HG02981 (cell line): Measurements from ENCODE around the gene GREM2.

Source experiments
- ATAC-seq: cut with Tn5 transposase; IDR thresholded peaks from one replicate; pipeline ENCODE4 v1.9.1; 2021; ENCODE audit warnings: mild to moderate bottlenecking, moderate library complexity; ENCODE audit not compliant: unreplicated experiment

GREM2 gene

DNA sequence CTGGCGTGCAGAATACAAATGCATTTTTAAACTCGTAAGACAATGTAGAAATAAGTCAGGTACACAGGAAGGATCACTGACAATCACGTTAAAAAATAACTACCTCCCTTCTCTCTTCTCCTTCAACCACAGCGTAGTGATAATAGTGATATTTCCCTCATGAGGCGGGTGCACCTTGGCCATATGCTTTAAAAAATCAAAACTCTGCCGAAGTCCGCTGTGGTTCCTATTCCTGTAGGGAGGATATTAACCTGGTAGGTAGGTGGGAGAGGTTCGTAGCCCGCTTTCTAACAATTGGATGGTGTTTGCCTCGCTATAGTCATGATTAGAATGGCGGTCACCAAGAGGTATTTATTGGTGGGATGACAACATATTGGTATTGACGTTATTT lies 732 bp downstream of the GREM2 start:
- no peak for ATAC-seq

DNA sequence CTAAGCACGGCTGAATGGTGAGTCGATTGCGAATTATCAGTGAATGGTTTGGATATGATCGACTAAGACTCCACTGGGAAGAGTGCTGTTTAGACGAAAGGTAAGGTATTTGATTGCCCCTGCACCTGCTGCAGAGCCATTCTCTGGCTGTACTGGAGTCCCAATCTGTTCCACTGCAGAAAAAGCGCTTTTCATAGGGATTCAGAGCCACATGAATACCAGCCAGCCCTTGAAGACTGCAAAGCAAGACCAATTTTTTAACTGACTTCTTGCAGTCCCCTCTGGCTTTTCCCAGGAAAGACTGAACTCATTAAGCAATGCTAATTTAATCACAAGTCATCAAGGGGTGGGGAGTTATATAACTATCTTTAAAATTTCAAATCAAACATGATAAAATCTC lies 1.3 kb downstream of the GREM2 start:
- no peak for ATAC-seq

DNA sequence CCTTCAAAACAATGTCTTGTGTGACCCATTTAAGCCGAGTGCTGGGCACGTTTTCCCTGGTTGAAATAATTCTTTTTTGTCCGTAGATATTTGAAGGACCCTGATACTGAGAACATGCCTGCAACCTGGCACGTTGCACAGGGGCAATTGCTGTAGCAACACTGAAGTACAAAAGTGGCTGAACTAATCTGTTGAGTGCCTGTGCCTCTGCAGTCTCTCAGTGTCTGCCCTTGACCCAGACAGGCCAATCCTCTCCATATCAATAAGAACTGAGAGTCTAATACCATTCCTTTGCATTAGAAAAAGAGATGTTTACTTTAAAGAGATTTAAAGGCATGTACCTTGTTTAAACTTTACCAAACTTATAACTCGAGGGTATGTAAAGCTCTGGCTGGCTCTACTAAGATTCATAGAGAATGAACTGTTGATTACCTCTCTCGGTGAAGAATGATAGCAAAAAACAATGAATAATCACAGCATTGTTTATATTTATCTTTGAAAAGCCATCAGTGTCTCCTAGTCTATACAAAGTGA lies 2.4 kb downstream of the GREM2 start:
- ATAC-seq: no peak

DNA sequence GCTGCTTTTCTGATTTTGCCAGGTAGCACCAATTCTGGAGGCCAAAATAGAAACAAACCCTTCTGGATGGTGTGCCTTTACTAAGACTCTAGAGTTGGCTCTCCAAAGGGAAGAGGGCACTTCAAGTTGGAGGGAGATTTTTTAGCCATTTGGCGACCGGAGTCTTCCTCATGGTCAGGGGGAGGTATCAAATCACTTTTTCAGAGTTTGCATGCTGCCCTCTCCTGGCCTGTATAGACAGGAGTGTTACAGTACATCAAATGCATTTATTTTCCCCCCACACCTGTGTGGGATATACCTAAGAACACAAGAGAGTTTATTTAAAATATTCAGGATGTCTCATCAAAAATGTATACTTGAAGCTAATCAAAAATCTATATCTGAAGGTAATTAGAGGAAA lies 3.2 kb downstream of the GREM2 start:
- no peak for ATAC-seq

DNA sequence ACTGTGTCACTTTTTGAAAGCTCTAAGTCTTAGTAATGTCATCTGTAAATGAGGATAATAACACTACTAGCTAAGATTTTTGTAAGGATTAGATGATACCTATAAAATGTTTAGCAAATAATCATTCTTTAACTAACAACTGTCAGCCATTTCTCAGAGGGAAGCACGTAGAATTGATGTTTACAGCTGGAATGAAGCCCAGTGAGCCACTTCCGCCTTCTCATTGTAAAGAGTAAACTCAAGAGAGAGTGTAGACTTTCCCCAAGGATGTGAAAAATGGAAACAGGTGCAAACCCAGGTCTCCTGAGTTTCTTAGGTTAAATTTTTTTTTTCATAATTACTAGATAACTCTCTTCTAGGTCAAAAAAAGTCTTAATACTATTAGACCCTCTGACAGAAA lies 4.9 kb downstream of the GREM2 start:
- no peak for ATAC-seq

GRCh38 chr1:240602189-240602588 lies 9.8 kb downstream of the GREM2 start:
- ATAC-seq: no peak

DNA sequence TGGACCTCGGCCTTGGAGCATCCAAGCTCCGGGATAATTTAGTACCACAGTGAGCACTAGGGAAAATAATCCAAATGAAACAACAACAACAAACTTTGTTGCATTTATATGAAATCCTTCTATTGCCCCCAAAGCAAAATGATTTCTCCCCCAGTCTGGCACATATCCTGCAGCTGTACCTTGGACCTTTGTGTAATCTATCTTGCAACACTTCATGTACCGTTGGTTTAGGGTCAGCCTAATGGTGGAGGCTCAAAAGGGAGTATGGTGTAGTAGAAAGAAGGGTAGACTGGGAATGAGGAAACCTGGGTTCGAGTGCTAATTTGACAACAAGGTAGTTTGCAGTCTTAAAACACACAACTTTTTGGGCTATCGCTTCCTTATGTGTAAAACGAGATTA lies 12.1 kb downstream of the GREM2 start:
- no peak for ATAC-seq

DNA sequence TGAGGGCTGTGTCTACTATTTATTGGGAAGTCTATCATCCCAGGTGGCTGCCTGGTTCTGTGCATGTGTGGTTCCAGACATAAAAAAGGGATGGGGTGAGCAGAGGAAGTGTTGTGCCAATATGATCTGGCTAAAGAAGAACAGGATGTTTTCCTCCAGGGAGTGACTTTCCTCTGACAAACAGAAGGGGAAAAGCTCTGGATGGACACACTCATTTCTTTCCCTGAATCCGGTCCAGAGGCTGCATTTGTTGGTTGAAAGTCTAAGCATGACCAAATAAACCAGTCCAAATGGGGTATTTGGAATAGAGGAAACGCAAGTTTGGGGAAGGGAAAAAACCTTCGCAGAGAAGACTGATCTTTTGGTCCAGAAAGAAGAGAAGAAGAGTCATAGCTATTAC lies 12.7 kb downstream of the GREM2 start:
- ATAC-seq: no peak

GRCh38 chr1:240598216-240599001 lies 13.5 kb downstream of the GREM2 start:
- no peak for ATAC-seq

- ATAC-seq: no peak
These were observed 14.7 kb downstream of the GREM2 start for GRCh38 chr1:240597153-240597745.

GRCh38 chr1:240595476-240595875 lies 16.5 kb downstream of the GREM2 start:
- no peak for ATAC-seq

DNA sequence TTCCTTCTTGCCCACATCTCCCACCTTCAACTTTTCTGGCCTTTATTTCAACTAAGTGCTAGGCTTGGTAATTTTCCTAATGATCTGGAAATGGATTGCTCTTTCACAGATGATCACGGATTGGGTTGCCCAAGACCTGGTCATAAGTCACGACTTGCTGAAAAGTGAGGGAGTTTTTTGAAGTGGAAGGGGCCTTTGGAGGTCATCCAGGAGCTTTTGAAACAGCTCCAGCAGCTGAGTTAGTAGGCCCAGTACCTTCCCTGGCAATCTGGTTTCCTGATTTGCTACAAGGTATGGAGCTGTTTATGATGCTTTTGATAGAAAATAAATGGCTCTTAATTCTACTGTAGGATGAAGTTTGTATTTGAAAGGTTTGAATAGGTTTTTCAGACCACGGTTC lies 20.4 kb downstream of the GREM2 start:
- ATAC-seq: no peak

DNA sequence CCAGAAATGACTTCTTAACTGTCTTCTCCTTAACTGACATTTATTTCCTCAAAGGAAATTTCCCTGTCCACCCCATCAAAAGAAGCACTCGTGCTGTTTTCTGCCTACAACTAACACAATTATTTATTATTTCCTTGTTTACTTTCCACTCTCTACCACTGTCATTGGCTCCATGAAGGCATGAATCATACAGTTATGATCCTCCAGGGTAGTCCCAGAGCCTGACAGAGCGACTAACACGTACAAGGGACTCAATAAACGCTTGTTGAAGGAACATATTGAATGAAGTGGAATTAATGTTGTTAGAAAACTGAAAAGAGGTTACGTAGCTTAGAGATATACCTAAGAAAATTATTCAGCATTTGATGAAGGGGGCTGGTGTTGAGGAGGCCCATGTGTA lies 20.9 kb downstream of the GREM2 start:
- no peak for ATAC-seq

- no peak for ATAC-seq
These were observed 22.3 kb downstream of the GREM2 start for GRCh38 chr1:240589585-240590110.

DNA sequence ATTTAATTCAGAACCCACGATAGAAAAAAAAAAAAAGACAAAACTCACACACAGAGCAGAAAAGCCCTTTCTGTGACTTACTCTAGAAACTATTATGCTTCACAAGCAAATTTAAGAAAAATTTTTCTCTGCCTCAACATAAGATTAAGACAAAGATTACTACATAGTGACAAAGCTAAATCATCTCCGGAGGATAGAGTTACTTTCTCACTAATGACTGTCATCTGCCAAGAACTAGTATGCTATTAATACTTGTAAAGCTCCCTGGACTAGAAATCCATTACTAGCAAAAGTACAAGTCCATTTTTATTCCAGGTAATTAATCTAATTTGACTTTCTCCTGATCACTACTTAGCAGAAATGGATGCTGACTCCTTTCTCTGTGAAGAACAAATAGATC lies 25.9 kb downstream of the GREM2 start:
- ATAC-seq: no peak

DNA sequence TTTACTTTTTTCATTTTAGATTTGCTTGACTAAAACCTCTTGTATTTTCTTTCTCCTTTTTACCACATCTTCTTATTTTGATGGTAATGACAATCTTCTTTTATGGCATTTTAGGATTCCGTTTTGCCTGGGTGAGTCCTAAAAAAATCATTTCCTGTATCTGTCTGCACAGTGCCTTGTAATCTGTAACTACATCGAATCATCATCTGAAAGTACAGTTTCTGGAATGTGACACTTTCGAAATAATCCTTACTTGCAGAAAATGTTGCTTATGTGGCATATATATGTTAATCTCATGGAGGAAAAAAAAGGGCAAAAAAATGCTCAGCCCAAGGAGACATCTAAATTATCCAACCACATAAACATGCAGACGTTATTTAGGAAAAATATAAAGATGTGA lies 29.0 kb downstream of the GREM2 start:
- no peak for ATAC-seq

GRCh38 chr1:240579511-240579910 lies 32.4 kb downstream of the GREM2 start:
- ATAC-seq: no peak

GRCh38 chr1:240577095-240577494 lies 34.9 kb downstream of the GREM2 start:
- no peak for ATAC-seq

DNA sequence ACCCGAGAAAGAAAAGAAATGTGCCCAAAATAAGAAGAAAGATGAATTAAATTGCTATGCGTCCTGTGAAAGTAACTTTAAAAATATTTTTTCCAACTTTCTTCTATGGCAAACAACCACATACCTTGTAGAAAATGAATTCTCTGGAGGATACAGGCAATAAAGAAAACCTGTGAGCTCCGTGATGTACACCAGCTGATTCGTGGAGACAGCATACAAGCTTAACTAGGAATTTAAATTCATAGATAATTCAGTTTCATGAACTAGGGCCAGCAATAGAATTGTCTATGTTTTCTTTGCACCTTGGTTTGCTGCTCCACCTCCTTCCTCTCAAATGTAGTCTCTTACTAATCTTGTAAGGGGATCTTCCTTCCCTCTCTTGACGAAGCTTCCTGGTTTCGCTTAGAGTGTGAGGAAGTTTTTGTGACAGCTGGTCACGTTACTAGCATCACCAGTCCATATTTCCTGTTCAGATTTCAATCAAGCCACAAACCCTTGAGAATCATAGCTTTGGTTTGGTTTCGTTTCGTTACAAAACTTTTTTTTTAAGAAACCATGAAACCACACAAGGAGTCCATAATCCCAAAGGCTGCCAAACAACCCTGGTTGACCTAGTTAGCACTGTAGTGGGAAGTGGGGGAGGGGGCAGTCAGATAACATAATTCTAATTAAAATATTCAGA lies 35.8 kb downstream of the GREM2 start:
- peak; percentile 75 for ATAC-seq

GRCh38 chr1:240572328-240572727 lies 39.6 kb downstream of the GREM2 start:
- no peak for ATAC-seq

GRCh38 chr1:240571782-240572181 lies 40.2 kb downstream of the GREM2 start:
- ATAC-seq: no peak

- no peak for ATAC-seq
These were observed 44.9 kb downstream of the GREM2 start for GRCh38 chr1:240567066-240567465.
